SIG-M5 treated with dmso at 0.1 percent for 504 hours (cell line): Measurements from ENCODE around the gene ELF5.

Source experiments
- DNase-seq: peaks from one replicate; lab custom pipeline; 2025; ENCODE audit not compliant: unreplicated experiment; lab: John Stamatoyannopoulos, UW

ELF5 gene

GRCh38 chr11:34523053-34523452 is 9.5 kb upstream of the ELF5 start:
- DNase-seq, result no peak

DNA sequence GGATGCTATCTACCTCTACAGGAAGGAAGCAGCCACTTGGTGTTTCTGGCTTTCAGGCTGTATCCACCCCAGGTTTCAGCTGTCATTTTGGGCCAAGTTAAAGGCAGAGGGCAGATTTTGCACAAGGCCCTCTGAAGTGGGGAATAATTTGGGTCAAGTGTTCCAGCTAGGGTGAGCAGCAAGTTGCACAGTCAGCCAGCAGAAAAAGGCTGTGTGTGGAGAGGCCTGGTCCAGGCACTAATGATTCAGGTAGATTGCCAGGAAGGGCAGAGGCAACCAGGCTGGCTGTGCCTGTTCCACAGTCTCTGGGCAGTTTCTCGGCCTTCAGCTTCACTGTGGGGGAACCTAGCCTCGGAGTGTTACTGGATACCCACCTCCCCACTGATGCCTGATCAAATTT is 8.6 kb upstream of the ELF5 start:
- DNase-seq, result no peak

- DNase-seq, result no peak
Measured at GRCh38 chr11:34521265-34521664, 7.7 kb upstream of the ELF5 start.

DNA sequence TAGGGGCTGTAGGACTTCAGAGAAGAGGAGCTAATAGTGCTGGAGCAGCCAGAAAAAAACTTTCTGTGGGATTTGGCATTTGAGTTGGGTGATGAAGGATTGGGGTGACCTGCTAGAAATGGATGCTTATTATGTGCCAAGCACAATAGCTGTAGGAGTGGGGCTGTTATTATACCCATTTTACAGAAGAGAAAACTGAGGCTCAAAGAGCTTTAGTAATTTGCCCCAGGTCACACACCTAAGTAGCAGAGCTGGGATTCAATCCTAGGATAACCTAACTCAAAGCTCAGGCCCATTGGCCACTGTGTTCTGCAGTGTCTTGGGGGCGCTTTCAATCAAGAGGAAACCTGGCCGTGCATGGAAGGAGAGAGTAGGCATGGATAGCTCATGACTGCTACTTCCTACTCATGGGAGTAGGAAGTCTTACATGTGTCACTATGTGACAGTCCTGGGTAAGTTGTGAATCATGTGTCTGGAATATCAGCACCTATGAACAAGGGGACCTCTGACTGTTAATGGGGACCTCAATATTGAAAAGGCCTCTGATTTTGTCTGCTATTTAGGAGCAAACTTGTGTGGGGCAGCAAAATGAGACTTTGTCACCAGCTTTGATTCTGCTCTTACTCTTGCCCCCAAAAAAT is 6.1 kb upstream of the ELF5 start:
- DNase-seq, result no peak

DNA sequence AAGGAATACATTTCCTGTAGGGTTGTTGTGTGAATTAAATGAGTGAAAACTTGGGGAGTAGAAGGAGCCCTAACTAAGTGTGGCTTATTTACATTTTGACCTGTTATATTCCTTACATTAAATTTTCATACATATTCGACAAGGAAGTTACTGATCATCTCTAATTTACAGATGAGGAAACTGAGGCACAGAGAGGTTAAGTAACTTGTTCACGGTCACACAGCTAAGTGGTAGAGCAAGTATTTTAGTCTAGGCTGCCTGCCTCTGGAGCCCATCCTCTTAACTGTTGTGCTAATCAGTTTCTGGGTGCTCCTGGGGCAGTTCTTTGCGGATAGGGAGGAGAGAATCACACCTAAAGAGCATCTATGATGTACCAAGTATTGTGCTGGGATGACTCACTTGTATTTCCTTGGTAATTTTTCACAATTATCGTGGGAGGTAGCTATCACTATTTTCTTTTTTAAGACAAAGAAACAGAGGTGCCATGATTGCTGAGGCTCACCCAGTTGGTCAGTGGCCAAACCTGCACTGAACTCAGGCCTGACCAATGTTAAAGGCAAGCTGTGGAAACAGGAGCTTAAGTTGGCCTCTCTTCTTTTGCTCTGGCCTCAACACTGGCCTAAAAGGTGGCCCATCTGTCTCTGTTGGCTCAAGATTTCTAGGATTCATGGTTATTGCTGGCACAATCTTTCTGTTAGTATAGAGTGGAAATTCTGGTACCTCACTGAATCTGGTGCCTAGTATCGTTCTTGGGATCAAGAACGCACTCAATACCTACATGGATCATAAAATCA is 2.9 kb upstream of the ELF5 start:
- no peak for DNase-seq

DNA sequence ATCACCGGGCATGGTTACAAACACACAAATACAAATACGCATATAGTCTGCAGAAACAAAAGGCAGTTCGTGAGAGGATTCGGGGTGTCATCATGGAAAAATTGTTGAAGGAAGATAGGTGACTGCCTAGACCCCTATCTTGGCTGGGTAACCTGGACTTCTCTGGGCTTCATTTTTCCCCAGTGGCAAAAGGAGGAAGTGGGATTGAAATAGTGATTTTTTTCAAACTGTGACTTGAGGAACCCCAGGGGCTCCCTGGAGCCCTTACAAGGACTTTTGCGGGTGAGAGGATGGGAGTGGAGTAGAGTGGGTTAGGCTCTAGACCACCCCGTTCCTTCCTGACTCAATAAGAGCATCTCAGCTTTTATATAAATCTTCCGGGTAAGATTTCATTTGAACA is 1.0 kb upstream of the ELF5 start:
- no peak for DNase-seq

DNA sequence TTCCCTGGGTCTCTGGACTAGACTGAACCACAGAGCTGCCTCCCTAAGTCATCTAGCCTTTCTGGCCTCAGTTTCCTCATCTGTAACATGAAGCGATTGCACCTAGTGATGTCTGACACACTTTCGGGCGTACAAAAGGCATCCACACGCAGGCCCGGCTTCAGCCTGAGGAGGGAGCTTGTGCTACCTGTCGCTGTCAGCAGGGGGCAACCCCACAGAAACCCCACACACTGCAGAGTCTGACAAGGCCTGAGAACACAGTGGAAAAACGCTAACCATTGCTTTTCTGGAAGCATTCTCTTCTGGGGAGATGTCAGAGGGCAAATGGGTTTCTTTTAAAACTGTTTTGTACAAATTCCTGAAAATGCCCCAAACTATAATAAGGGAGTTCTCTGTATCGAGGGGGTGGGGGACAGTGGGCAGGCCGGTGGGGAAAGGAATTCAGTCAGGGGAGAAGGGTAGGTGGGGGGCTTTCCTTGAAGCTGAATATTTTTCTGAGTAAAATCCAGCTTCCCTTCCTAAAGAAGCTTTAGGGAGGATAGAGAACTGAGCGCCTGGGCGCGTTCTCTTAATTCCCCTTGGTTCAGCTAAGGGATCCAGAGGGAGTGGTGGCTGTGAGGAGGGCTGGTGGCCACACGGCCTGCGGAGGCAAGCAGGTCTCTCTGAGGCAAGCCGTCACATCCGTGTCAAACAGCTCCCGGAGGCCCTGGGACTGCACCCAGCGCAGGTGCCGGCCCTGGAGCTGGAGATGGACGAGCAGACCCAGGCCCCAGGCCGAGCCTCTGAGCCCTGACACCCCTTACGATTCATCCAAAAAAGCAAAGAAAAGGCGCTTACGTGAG is 533 bp downstream of the ELF5 start:
- peak; percentile 69 for DNase-seq

DNA sequence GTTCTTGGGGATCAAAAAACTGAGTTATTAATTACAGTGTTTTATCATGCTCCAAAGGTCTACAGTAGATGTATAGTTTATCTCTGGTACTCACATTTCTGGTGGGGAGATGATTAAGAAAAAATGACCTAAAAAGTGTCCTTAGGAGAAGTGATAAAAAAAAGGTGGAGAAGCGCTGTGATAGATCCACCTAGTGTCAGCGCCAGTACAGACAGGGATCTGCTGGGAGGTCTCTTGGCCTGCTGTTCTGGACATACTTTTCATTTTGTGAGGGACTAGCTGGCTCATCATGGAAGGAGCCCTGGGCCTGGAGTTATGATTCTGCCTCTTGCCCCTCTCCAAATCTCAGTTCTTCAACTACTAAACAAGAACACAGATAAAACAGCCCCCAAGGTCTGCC is 2.9 kb downstream of the ELF5 start:
- DNase-seq, result no peak

GRCh38 chr11:34510218-34510617 is 3.4 kb downstream of the ELF5 start:
- no peak for DNase-seq

DNA sequence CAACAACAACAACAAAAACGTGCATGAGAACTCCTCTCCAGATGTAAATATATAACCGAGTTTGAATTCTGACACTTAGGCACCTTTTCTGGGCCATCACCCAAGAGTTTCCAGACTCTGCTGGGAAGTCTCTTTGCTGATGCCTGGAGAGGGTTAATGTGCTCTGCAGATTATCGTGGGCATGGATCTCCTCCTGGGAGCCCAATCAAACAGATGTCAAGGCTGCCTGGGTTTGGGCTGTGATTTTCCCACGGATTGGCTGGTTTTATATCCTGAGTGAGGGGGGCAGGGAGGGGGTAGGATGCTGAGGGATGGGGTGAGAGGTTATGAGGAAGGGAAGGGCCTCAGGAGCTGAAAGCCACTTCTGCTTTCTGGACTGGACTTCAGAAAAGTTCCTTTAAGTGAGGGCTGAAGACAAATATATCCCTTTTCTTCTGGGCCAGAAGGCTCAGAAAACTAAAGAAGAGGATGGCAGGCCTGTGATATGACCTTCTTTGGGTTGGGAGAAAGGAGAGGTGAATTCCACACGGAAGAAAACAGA is 4.2 kb downstream of the ELF5 start:
- no peak for DNase-seq

DNA sequence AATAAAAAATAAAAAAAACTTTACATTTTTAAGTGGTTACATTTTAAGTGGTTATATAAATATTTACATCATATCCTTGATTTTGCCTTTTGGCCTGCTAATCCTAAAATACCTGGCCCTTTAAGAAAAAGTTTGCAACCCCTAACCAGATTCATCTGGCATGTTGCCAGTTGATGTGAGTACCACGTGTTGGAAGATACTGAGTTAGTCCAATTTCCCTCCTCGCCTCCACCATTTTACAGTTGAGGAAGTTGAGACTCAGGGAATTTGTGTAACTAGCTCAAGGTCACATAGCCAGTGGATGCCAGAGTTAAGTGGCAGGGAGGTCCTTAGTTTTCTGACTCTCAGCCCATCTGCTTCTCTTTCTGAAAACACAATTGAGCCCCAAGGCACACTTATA is 5.1 kb downstream of the ELF5 start:
- DNase-seq, result no peak

DNA sequence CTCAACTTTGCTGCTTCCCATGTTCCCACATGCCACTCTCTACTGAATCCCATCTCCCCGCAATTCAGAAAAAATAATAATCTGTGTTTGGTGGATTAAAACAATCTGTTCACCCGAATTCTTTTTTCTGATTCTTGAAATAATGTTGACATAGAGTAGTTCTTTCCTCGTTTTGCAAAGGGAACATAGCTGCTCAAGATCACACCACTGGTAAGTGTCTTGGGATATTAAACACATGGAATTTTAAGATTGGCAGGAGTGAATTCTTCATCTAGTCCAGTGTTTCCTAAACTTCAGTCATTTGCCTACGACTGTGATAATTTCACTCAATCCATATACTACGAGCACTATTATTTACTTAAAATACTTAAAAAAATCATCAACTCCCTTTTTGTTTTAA is 6.0 kb downstream of the ELF5 start:
- no peak for DNase-seq

DNA sequence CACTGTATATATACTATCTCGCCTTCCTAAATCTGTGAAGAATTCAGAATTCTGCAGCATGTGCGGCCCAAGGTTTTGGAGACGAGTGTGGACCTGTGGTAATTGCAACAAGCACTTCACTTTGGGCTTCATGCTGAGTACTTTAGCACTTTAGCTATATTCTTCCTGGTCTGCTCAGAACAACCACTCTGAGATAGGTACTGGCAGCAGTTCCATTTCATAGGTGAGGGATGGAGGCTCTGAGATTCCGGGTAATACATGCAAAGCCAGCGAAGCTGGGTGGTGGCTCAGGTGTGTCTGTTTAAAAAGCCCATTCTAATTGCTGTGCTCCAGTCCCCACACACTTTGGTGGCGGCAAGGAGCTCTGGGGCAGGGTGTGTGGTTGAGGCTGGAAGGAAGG is 6.4 kb downstream of the ELF5 start:
- DNase-seq, result no peak

GRCh38 chr11:34505874-34506273 is 7.7 kb downstream of the ELF5 start:
- DNase-seq, result no peak

DNA sequence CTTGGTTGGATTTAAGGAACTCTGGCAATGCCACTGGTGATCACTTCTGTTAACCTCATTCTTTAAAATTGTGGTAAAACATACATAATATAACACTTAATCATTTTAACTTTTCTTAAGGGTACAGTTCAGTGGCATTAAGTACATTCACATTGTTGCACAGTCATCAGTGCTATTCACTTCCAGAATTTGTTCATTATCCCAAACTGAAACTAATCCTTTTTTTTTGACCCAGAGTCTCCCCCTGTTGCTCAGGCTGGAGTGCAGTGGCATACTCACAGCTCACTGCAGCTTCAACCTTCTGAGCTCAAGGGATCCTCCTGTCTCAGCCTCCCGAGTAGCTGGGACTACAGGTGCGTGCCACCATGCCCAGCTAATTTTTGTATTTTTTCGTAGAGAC is 10.6 kb downstream of the ELF5 start:
- no peak for DNase-seq

GRCh38 chr11:34501949-34502348 is 11.6 kb downstream of the ELF5 start:
- DNase-seq, result no peak

DNA sequence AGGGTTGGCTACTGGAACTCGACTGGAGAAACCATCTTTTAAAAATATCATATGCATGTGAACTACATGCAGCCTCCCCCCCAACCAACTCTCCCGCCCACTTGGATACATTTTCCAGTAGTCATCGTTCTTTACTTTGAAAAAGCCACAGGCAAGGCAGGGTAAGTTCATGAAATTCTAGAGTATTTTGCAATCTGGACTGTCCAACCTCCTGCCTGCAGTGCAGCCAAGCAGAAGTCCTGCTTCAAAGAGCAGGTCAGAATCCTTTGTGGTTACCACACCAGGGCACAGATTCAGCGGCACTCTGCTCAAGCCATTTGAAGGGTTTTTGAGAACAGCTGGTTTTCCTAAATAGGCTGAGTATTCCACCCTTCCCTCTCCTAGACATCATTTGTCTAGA is 12.1 kb downstream of the ELF5 start:
- DNase-seq, result peak; percentile 33

DNA sequence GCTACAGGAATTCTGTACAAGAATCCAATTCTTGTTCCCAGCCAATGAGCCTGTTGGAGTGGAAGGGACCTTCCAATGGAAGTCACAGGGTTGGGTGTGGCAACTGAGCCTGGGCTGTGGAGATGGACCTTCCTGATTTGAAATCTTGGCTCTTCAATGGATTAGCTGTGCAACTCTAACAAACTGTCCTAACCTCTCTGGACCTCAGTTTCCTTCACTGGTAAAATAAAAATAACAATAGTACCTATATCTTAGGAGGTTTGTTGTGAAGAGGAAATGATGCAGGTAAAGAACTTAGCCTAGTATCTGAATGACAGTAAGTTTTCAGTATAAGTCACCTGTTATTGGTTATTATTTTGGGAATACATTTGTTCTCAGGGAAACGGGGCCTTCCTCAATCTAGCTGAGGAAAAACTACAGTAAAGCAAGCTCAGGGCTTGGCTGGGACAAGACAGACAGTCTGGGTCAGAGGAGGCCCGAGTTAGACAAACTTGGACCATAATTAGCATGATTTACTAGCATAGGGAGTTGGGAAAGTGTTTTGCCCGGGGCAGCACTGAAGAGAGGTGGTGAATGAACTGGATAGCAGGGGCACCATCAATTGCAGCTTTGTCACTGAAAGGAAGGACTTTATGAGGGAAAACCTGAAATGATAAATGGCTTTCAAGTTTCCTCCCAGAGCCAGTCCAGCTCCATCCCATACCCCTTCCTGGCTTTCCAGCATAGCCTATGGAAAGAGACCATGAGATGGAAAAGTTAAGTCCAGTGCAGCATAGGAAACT is 13.7 kb downstream of the ELF5 start:
- no peak for DNase-seq

DNA sequence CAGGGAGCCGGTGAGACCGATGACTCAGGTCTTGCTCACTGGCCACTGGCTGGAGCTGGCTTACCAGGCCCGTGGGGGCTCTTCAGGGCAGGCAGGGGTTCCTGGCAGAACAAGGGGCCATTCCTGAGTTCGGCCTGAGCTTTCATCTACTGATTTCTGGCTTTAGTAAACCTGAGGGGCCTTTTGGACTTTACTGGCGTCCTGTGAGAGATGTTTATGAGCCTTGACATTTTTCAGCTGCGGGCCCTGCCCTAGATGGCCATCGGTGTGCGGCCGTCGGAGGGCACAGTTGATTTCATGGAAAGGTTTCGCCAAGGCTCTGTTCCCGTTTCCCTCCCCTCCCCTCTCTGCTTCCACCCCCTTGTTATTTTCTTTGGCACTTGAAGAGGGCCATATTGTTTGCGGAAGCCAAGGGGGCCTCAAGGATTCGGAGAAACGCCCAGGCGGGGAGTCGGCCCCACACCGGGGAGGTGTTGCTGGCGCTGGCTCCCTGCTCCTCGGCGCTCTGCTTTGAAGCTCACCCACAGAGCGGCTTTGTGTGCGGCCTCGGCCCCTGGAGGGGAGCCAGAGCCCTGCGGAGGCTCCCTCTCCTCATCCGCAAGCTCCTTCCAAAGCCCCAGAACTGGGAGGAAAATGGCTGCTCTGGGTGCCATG is 17.7 kb downstream of the ELF5 start:
- no peak for DNase-seq

GRCh38 chr11:34495239-34495723 is 18.3 kb downstream of the ELF5 start:
- no peak for DNase-seq
